IPS-20b (cell line): Measurements from ENCODE around the gene KCNK7.
A peak's percentile ranks its signal among the peaks of the same experiment; 100 is the strongest.

Source experiments
- H3K27ac ChIP-seq: one replicate; pipeline ENCODE4 v1.5.1; 2013; ENCODE audit warnings: low read length
- H3K27me3 ChIP-seq: 2 replicates; pipeline ENCODE4 v1.6.1; 2013; ENCODE audit warnings: mild to moderate bottlenecking, low read length, inconsistent platforms; ENCODE audit not compliant: insufficient read depth
- H3K36me3 ChIP-seq: 2 replicates; pipeline ENCODE4 v1.6.1; 2013; ENCODE audit warnings: low read depth, mild to moderate bottlenecking, inconsistent platforms, low read length, moderate library complexity; ENCODE audit not compliant: insufficient read depth
- H3K4me1 ChIP-seq: 2 replicates; pipeline ENCODE4 v1.6.1; 2013; ENCODE audit warnings: mild to moderate bottlenecking, control low read depth, inconsistent platforms, low read length, moderate library complexity; ENCODE audit not compliant: insufficient read depth
- H3K4me3 ChIP-seq: 2 replicates; pipeline ENCODE4 v1.5.1; 2013; ENCODE audit warnings: mild to moderate bottlenecking, low read length, inconsistent platforms
- H3K9ac ChIP-seq: 2 replicates; pipeline ENCODE4 v1.6.1; 2013; ENCODE audit warnings: low read depth, mild to moderate bottlenecking, inconsistent platforms, low read length, moderate library complexity
- H3K9me3 ChIP-seq: 2 replicates; pipeline ENCODE4 v1.6.1; 2013; ENCODE audit warnings: mild to moderate bottlenecking, low read depth, low read length, inconsistent platforms; ENCODE audit not compliant: insufficient read depth

KCNK7 gene

GRCh38 chr11:65574811-65575567, 20.6 kb downstream of the KCNK7 start:
- H3K27me3 ChIP-seq, result peaks cover 56% of the 10 kb centered on the region
- H3K4me1 ChIP-seq, result peaks cover 14% of the 10 kb centered on the region

GRCh38 chr11:65574109-65574810, 21.3 kb downstream of the KCNK7 start:
- Histone ChIP-seq H3K27ac (no peak overlapping the region), H3K9ac (no peak overlapping the region), H3K27me3 (peaks cover 56% of the 10 kb centered on the region), H3K4me1 (peaks cover 15% of the 10 kb centered on the region), H3K36me3 (no peaks in the 10 kb centered on the region), H3K9me3 (no peaks in the 10 kb centered on the region), H3K4me3 (peak overlapping the region; percentile 64)

More at GRCh38 chr11:65574811-65575567, 20.6 kb downstream of the KCNK7 start:
- H3K4me3 ChIP-seq, result peak overlapping the region; percentile 64
- no peak overlapping the region for H3K27ac ChIP-seq
- no peaks in the 10 kb centered on the region for H3K36me3 ChIP-seq
- H3K9ac ChIP-seq, result no peak overlapping the region
- H3K9me3 ChIP-seq, result no peaks in the 10 kb centered on the region

GRCh38 chr11:65573391-65574079, 22.1 kb downstream of the KCNK7 start:
- no peak overlapping the region; the same call in 1 of the 2 replicates for H3K9ac ChIP-seq

GRCh38 chr11:65572356-65573051, 23.1 kb downstream of the KCNK7 start, which contains the start of gene FAM89B:
Gene FAM89B, plus strand, starts transcription at chr11:65572538. Its CDS starts 132 bp downstream, at chr11:65572670.
- Histone ChIP-seq H3K36me3 (no peaks in the 10 kb centered on the region), H3K27ac (no peak within 1 kb of the TSS), H3K9ac (peak within 1 kb of the TSS; percentile 53; the same call in 1 of the 2 replicates), H3K9me3 (no peaks in the 10 kb centered on the region), H3K4me3 (peak within 1 kb of the TSS; percentile 70), H3K4me1 (peaks cover 20% of the 10 kb centered on the region), H3K27me3 (peaks cover 43% of the 10 kb centered on the region)

More at GRCh38 chr11:65573391-65574079, 22.1 kb downstream of the KCNK7 start:
- peaks cover 53% of the 10 kb centered on the region for H3K27me3 ChIP-seq
- H3K27ac ChIP-seq, result no peak overlapping the region
- H3K9me3 ChIP-seq, result no peaks in the 10 kb centered on the region
- no peaks in the 10 kb centered on the region for H3K36me3 ChIP-seq
- H3K4me1 ChIP-seq, result peaks cover 20% of the 10 kb centered on the region
- peak overlapping the region; percentile 70; the same call in 1 of the 2 replicates for H3K4me3 ChIP-seq

- no peak overlapping the region for H3K27ac ChIP-seq
- H3K36me3 ChIP-seq, result no peaks in the 10 kb centered on the region
- H3K9ac ChIP-seq, result peak overlapping the region; percentile 53; the same call in 1 of the 2 replicates
- H3K4me3 ChIP-seq, result peak overlapping the region; percentile 70
- H3K27me3 ChIP-seq, result peaks cover 38% of the 10 kb centered on the region
- H3K9me3 ChIP-seq, result no peaks in the 10 kb centered on the region
- H3K4me1 ChIP-seq, result peaks cover 20% of the 10 kb centered on the region
These were observed 23.7 kb downstream of the KCNK7 start for GRCh38 chr11:65571940-65572339.

GRCh38 chr11:65571420-65571819, 24.2 kb downstream of the KCNK7 start:
- Histone ChIP-seq H3K27ac (no peak overlapping the region), H3K36me3 (no peaks in the 10 kb centered on the region), H3K9ac (no peak overlapping the region), H3K4me3 (peak overlapping the region; percentile 98; the same call in 1 of the 2 replicates), H3K9me3 (no peaks in the 10 kb centered on the region), H3K27me3 (peaks cover 33% of the 10 kb centered on the region), H3K4me1 (peaks cover 20% of the 10 kb centered on the region)

- peaks cover 22% of the 10 kb centered on the region for H3K27me3 ChIP-seq
- H3K36me3 ChIP-seq, result no peaks in the 10 kb centered on the region
- H3K9ac ChIP-seq, result peak within 1 kb of the TSS; percentile 90; the same call in 1 of the 2 replicates
- H3K4me1 ChIP-seq, result peaks cover 20% of the 10 kb centered on the region
- peak within 1 kb of the TSS; percentile 76 for H3K27ac ChIP-seq
- H3K4me3 ChIP-seq, result peak within 1 kb of the TSS; percentile 98
- H3K9me3 ChIP-seq, result no peaks in the 10 kb centered on the region
These were observed 25.4 kb downstream of the KCNK7 start, which contains the start of gene ZNRD2 for GRCh38 chr11:65569973-65570918. Gene ZNRD2, plus strand, starts transcription at chr11:65570477. Its CDS starts 15 bp downstream, at chr11:65570492.

- Histone ChIP-seq H3K9me3 (no peaks in the 10 kb centered on the region), H3K27me3 (peaks cover 14% of the 10 kb centered on the region; the same call in 1 of the 2 replicates), H3K9ac (peak overlapping the region; percentile 90; the same call in 1 of the 2 replicates), H3K4me3 (peak overlapping the region; percentile 98), H3K4me1 (peaks cover 16% of the 10 kb centered on the region), H3K27ac (peak overlapping the region; percentile 76), H3K36me3 (no peaks in the 10 kb centered on the region)
These were observed 26.2 kb downstream of the KCNK7 start for GRCh38 chr11:65569164-65569972.

- peaks cover 11% of the 10 kb centered on the region for H3K4me1 ChIP-seq
- no peaks in the 10 kb centered on the region for H3K27me3 ChIP-seq
- no peak overlapping the region for H3K4me3 ChIP-seq
- H3K36me3 ChIP-seq, result no peaks in the 10 kb centered on the region
- no peaks in the 10 kb centered on the region for H3K9me3 ChIP-seq
- H3K27ac ChIP-seq, result no peak overlapping the region
- H3K9ac ChIP-seq, result no peak overlapping the region
These were observed 29.8 kb downstream of the KCNK7 start for GRCh38 chr11:65565624-65566453.
